Measurements from ENCODE around the gene LYPD6B.

DNA sequence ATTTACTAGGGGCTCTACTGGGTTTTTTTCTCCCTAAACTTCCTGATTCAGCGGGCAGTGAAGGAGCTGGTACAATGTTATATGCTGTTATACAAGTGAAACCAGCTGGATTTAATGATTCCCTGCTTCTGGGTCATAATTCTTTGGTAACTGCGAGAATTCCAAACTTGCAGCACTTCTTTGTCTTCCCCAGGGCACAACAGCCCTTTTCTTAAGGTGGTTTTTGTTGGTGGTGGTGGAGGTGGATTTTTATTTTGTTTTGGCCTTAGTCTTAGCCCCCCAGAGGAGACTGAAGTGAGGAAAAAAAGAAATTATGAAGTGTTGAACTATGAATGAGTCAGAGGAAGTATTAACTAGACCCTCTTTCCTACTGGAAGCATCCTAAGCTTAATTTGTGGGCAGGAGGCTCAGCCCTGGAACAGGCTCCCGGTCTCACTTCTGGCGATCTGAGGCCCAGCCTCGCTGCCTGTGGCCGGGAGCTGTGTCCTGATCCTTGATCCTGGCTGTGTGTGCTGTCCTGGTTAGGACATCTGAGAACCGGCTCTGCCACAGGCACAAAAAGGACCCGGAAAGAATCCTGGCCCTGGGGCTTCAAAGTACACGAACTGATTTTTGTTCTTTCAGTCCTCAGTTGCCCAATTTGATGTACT lies 141.9 kb downstream of the LYPD6B start:
- TF ChIP-seq, protein P1, sequence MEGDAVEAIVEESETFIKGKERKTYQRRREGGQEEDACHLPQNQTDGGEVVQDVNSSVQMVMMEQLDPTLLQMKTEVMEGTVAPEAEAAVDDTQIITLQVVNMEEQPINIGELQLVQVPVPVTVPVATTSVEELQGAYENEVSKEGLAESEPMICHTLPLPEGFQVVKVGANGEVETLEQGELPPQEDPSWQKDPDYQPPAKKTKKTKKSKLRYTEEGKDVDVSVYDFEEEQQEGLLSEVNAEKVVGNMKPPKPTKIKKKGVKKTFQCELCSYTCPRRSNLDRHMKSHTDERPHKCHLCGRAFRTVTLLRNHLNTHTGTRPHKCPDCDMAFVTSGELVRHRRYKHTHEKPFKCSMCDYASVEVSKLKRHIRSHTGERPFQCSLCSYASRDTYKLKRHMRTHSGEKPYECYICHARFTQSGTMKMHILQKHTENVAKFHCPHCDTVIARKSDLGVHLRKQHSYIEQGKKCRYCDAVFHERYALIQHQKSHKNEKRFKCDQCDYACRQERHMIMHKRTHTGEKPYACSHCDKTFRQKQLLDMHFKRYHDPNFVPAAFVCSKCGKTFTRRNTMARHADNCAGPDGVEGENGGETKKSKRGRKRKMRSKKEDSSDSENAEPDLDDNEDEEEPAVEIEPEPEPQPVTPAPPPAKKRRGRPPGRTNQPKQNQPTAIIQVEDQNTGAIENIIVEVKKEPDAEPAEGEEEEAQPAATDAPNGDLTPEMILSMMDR (IDR thresholded peaks at IDR 0.05; ENCODE audit: poor library complexity), result no peak
- TF ChIP-seq EZH2 (IDR thresholded peaks at IDR 0.05; ENCODE audit: borderline replicate concordance), result no peak

Data from hepatocyte (in vitro differentiated cells).